ENCODE measurements around the gene METTL17. TPM values are rescaled to one million over a fixed set of nuclear protein-coding genes. Genes with fewer than 3 reads are reported as not detected.

Gene METTL17
- total RNA-seq, 2 experiments from 2014 or later, result 92.0 to 94.8 TPM

DNA sequence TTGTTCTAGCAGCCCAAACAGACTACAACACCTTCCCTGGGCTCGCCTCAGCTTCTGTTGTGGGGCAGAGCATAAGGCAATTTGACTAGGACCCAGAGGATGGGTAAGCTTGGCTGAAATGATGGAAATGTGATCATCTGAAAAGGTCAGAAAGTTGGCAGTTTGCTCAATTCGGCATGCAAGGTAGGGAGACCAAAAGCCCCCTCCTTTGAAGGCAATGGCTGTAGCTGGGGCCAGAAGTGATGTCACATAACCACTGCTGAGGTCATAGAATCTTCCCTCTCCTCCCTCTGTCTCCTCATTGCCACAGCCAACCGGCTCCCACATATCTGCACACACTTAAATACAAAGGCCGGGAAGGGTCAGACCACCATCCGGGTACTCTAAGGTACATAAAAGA, 40.1 kb downstream of the METTL17 start, which contains the start of gene TPPP2:
Gene TPPP2, plus strand, starts transcription at position 301 of the 400 bp plus-strand sequence. CDS start 365 bp downstream, outside the sequence.
- H3K27me3 Mint-ChIP-seq, result no peaks in the 10 kb centered on the region
- H3K4me1 ChIP-seq (ENCODE audit: insufficient read depth, low read length), result peaks cover 8% of the 10 kb centered on the region
- no peak for DNase-seq
- CTCF ChIA-PET, result no interaction called here
- TF ChIP-seq CTCF (IDR thresholded peaks at IDR 0.05), result no peak
- H3K4me3 ChIP-seq (ENCODE audit: low read length), result no peak within 1 kb of the TSS
- H3K27ac Mint-ChIP-seq, result no peak within 1 kb of the TSS
- POLR2A ChIA-PET, result no interaction called here
- ATAC-seq (ENCODE audit: poor library complexity), result no peak
- no peaks in the 10 kb centered on the region for H3K9me3 ChIP-seq (ENCODE audit: control insufficient read depth in 1 of 2, insufficient read depth in 1 of 2, low read length in 2 of 2)
- H3K9me3 Mint-ChIP-seq, result no peaks in the 10 kb centered on the region
- H3K27ac ChIP-seq (ENCODE audit: low read depth in 1 of 2, low read length in 2 of 2), result no peak within 1 kb of the TSS
- peaks cover 0 to under 1% of the 10 kb centered on the region in 2 experiments for H3K27me3 ChIP-seq (ENCODE audit: control insufficient read depth in 1 of 2, insufficient read depth in 2 of 2, low read length in 2 of 2)
- no peaks in the 10 kb centered on the region for H3K36me3 ChIP-seq (ENCODE audit: insufficient read depth, low read length)
- H3K36me3 Mint-ChIP-seq (ENCODE audit: low read depth), result no peaks in the 10 kb centered on the region
- no peak within 1 kb of the TSS for H3K4me3 Mint-ChIP-seq
- no peaks in the 10 kb centered on the region for H3K4me1 Mint-ChIP-seq (ENCODE audit: low read depth)
- intact Hi-C loops (cut with DNase I, micrococcal nuclease), result no loop called here

DNA sequence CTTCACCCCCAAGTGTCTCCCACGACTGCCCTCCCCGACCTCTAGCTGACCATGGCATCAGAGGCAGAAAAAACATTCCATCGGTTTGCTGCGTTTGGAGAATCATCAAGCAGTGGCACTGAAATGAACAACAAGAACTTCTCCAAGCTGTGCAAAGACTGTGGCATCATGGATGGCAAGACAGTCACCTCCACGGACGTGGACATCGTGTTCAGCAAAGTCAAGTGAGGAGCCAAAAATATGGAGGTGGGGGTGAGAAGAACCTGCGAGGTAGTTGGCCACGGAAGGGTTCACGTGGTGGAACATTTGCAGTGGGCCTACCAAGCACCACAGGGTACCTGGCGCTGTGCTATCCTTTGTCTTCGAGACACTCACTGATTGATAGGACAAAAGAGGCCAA, 40.8 kb downstream of the METTL17 start:
- H3K4me3 ChIP-seq (ENCODE audit: low read length), result no peak overlapping the region
- no peak for ATAC-seq (ENCODE audit: poor library complexity)
- intact Hi-C loops (cut with DNase I, micrococcal nuclease), result no loop called here
- peaks cover 0 to 3% of the 10 kb centered on the region in 2 experiments for H3K27me3 ChIP-seq (ENCODE audit: control insufficient read depth in 1 of 2, insufficient read depth in 2 of 2, low read length in 2 of 2)
- peaks cover 4% of the 10 kb centered on the region for H3K4me1 ChIP-seq (ENCODE audit: insufficient read depth, low read length)
- ChIA-PET CTCF (no interaction called here), POLR2A (no interaction called here)
- no peaks in the 10 kb centered on the region for H3K9me3 Mint-ChIP-seq
- no peak for TF ChIP-seq CTCF (IDR thresholded peaks at IDR 0.05)
- H3K36me3 Mint-ChIP-seq (ENCODE audit: low read depth), result no peaks in the 10 kb centered on the region
- no peaks in the 10 kb centered on the region for H3K27me3 Mint-ChIP-seq
- no peaks in the 10 kb centered on the region for H3K9me3 ChIP-seq (ENCODE audit: control insufficient read depth in 1 of 2, insufficient read depth in 1 of 2, low read length in 2 of 2)
- H3K4me1 Mint-ChIP-seq (ENCODE audit: low read depth), result no peaks in the 10 kb centered on the region
- no peak for DNase-seq
- H3K4me3 Mint-ChIP-seq, result no peak overlapping the region
- no peak overlapping the region for H3K27ac ChIP-seq (ENCODE audit: low read depth in 1 of 2, low read length in 2 of 2)
- no peak overlapping the region for H3K27ac Mint-ChIP-seq
- H3K36me3 ChIP-seq (ENCODE audit: insufficient read depth, low read length), result no peaks in the 10 kb centered on the region

- Histone ChIP-seq H3K9me3 (ENCODE audit: control insufficient read depth in 1 of 2, insufficient read depth in 1 of 2, low read length in 2 of 2) (no peaks in the 10 kb centered on the region), H3K36me3 (ENCODE audit: insufficient read depth, low read length) (no peaks in the 10 kb centered on the region), H3K4me3 (ENCODE audit: low read length) (no peak overlapping the region), H3K27me3 (ENCODE audit: control insufficient read depth in 1 of 2, insufficient read depth in 2 of 2, low read length in 2 of 2) (peaks cover 0 to 3% of the 10 kb centered on the region in 2 experiments), H3K27ac (ENCODE audit: low read depth in 1 of 2, low read length in 2 of 2) (no peak overlapping the region), H3K4me1 (ENCODE audit: insufficient read depth, low read length) (no peaks in the 10 kb centered on the region)
- ChIA-PET POLR2A (no interaction called here), CTCF (interaction anchor here (1.5 kb wide), 1 partner anchor 60 kb away, joined by 3 read pairs; no protein-coding TSS in a partner anchor)
- DNase-seq (peak in 1 of 14 experiments; percentile 23), ATAC-seq (ENCODE audit: poor library complexity) (no peak)
- intact Hi-C loops (cut with DNase I, micrococcal nuclease), result no loop called here
- Mint-ChIP-seq H3K27me3 (no peaks in the 10 kb centered on the region), H3K4me3 (no peak overlapping the region), H3K4me1 (ENCODE audit: low read depth) (no peaks in the 10 kb centered on the region), H3K27ac (no peak overlapping the region), H3K36me3 (ENCODE audit: low read depth) (no peaks in the 10 kb centered on the region), H3K9me3 (no peaks in the 10 kb centered on the region)
- no peak for TF ChIP-seq CTCF (IDR thresholded peaks at IDR 0.05)
These were observed 42.7 kb downstream of the METTL17 start for GRCh38 chr14:21032326-21033132.

Measured in CD4-positive, alpha-beta T cell (primary cell).